Measurements from ENCODE around the gene SH3BP4. TPM values are rescaled to one million over a fixed set of nuclear protein-coding genes. Genes with fewer than 3 reads are reported as not detected.

SH3BP4 gene
- total and polyA plus RNA-seq, 2 of the 8 experiments (the other 6 are each of a cell fraction or from before 2014, with no cell fraction given), result 28.3 to 35.4 TPM

GRCh38 chr2:235064976-235065375, 113.2 kb downstream of the SH3BP4 start:
- Histone ChIP-seq H3K36me3 (ENCODE audit: control insufficient read depth in 2 of 4, insufficient read depth in 4 of 4, low read length in 3 of 4) (no peaks in the 10 kb centered on the region), H2BK20ac (ENCODE audit: low read length) (no peak overlapping the region), H3K9ac (replicated peaks in 1 of 4; ENCODE audit: extremely low read depth in 1 of 4, low read depth in 3 of 4, low read length in 3 of 4) (no peak overlapping the region), H3K56ac (replicated peaks; ENCODE audit: insufficient read length, low read depth, low read length) (no peak overlapping the region), H3K27ac (ENCODE audit: low read depth, low read length) (no peak overlapping the region), H4K8ac (ENCODE audit: extremely low read depth, insufficient read depth, low read length) (peak overlapping the region; percentile 41; the same call in 1 of the 2 replicates), H3K14ac (ENCODE audit: insufficient read length) (no peak overlapping the region), H3K27me3 (replicated peaks in 1 of 4; ENCODE audit: control insufficient read depth in 3 of 4, extremely low read depth in 1 of 4, insufficient read depth in 3 of 4, low read length in 3 of 4) (no peaks in the 10 kb centered on the region), H3K79me1 (ENCODE audit: low read depth, low read length) (no peaks in the 10 kb centered on the region), H3K9me3 (ENCODE audit: insufficient read depth in 2 of 2, low read depth in 1 of 2, low read length in 1 of 2) (no peaks in the 10 kb centered on the region), H2BK120ac (replicated peaks; ENCODE audit: low read depth, low read length) (no peak overlapping the region), H4K5ac (ENCODE audit: insufficient read length, low read depth, low read length) (peak overlapping the region; percentile 19), H3K79me2 (ENCODE audit: control insufficient read depth in 1 of 2, insufficient read depth in 2 of 2, low read length in 2 of 2) (no peaks in the 10 kb centered on the region), H3K23ac (ENCODE audit: insufficient read length) (no peak overlapping the region), H4K20me1 (replicated peaks in 1 of 2; ENCODE audit: control insufficient read depth in 1 of 2, insufficient read depth in 2 of 2, low read length in 2 of 2) (no peaks in the 10 kb centered on the region), H2AFZ (ENCODE audit: low read length) (no peak overlapping the region), H3K23me2 (ENCODE audit: low read depth, low read length) (no peaks in the 10 kb centered on the region; the same call in 1 of the 2 replicates), H3K4ac (replicated peaks; ENCODE audit: insufficient read length, low read depth, low read length) (no peak overlapping the region), H4K91ac (replicated peaks; ENCODE audit: insufficient read length, low read length) (peak overlapping the region; percentile 51), H2BK5ac (ENCODE audit: low read depth, low read length) (no peak overlapping the region), H2AK5ac (ENCODE audit: low read depth, low read length) (no peak overlapping the region), H2BK12ac (ENCODE audit: low read depth, low read length) (no peak overlapping the region), H3K4me1 (replicated peaks in 1 of 4; ENCODE audit: control insufficient read depth in 3 of 4, insufficient read depth in 4 of 4, low read length in 3 of 4) (peaks cover 0 to 12% (median 7%) of the 10 kb centered on the region in 4 experiments), H3K4me3 (ENCODE audit: extremely low read depth in 1 of 4, insufficient read depth in 2 of 4, low read depth in 3 of 4, low read length in 4 of 4) (peak overlapping the region in 1 of 4 experiments; percentile 14; a peak in 2 of 8 replicates), H3K18ac (ENCODE audit: extremely low read depth, low read length) (no peak overlapping the region), H2BK15ac (ENCODE audit: low read length) (no peak overlapping the region), H3K4me2 (ENCODE audit: insufficient read depth in 1 of 2, low read depth in 2 of 2, low read length in 2 of 2) (no peak overlapping the region; a peak in 1 of 4 replicates)
- no peak for DNase-seq (ENCODE audit: low read depth in 1 of 2, low spot score in 2 of 2)
- ChIA-PET CTCF (ENCODE audit: partially characterized antibody) (interaction anchor here (0.7 to 4.1 kb wide), 7 partner anchors 9 to 223 kb away, joined by 3 to 26 read pairs (median 3); no protein-coding TSS in a partner anchor), POLR2A (ENCODE audit: partially characterized antibody) (interaction anchor here (1.4 kb wide), 1 partner anchor 9 kb away, joined by 3 read pairs; no protein-coding TSS in a partner anchor)
- 79% methylated on average over 7 of the region's 7 CpGs; no CpG with 5 or more reads in 1 of the 2 experiments for WGBS, 2 experiments (ENCODE audit: extremely low coverage in 1 of 2, insufficient coverage in 1 of 2, insufficient read length in 1 of 2, insufficient replicate concordance in 2 of 2, low coverage in 1 of 2, low lambda C conversion rate in 2 of 2, missing lambda C conversion rate in 1 of 2)
- peak; percentile 19 for FAIRE-seq
- TF ChIP-seq RXRA (IDR thresholded peaks at IDR 0.05; ENCODE audit: insufficient read depth, low read depth, low read length), result no peak
- no peak for TF ChIP-seq TEAD4 (IDR thresholded peaks at IDR 0.05; ENCODE audit: low read depth, low read length)
- TF ChIP-seq CREB1 (IDR thresholded peaks at IDR 0.05), result no peak
- TF ChIP-seq POU5F1 (IDR thresholded peaks at IDR 0.05; ENCODE audit: low read depth, low read length), result no peak
- TF ChIP-seq ATF3 (IDR thresholded peaks at IDR 0.05; ENCODE audit: insufficient read depth, low read depth, low read length), result no peak
- TF ChIP-seq YY1 (IDR thresholded peaks at IDR 0.05; ENCODE audit: low read depth, low read length), result no peak
- no peak for TF ChIP-seq POLR2A (IDR thresholded peaks at IDR 0.05; ENCODE audit: control extremely low read depth in 1 of 2, low read depth in 2 of 2, low read length in 2 of 2)
- TF ChIP-seq MAFK (IDR thresholded peaks at IDR 0.05; ENCODE audit: low read depth, low read length), result no peak
- no peak for TF ChIP-seq CTCF (IDR thresholded peaks at IDR 0.05; ENCODE audit: control extremely low read depth in 1 of 3, insufficient read depth in 1 of 3, low read depth in 1 of 3, low read length in 3 of 3)
- TF ChIP-seq USF2 (IDR thresholded peaks at IDR 0.05; ENCODE audit: low read length), result no peak
